H1 (cell line): Measurements from ENCODE around the gene RTP2. TPM values are rescaled to one million over a fixed set of nuclear protein-coding genes. Genes with fewer than 3 reads are reported as not detected.

Experiments
- CTCF ChIP-seq, 3 experiments: IDR thresholded peaks; 1 replicate in 2 of 3; 2 replicates in 1 of 3; pipeline versions ENCODE4 v1.5.1 to v1.6.1; 2011; ENCODE audit warnings: low read length in 3 of 3, mild to moderate bottlenecking in 3 of 3, inconsistent platforms in 2 of 3, low read depth in 1 of 3, moderate library complexity in 1 of 3; ENCODE audit not compliant: insufficient read depth in 1 of 3; ENCODE audit errors: control extremely low read depth in 1 of 3
- SIX5 ChIP-seq: IDR thresholded peaks from 2 replicates; pipeline ENCODE4 v1.6.1; 2011; ENCODE audit warnings: mild to moderate bottlenecking, low read depth, low read length
- YY1 ChIP-seq: IDR thresholded peaks from 2 replicates; pipeline ENCODE4 v1.6.1; 2011; ENCODE audit warnings: low read depth, mild to moderate bottlenecking, low read length
- polyA plus RNA-seq, 7 experiments: library from polyadenylated mRNA; depleted of rRNA in 3 of 7; stranded (reverse) in 5 of 7; unstranded in 2 of 7; fragments of >200 nt in 5 of 7; fragments of 200-250 nt in 2 of 7; gene quantifications; 1 replicate in 5 of 7; 2 replicates in 1 of 7; 4 replicates in 1 of 7; pipeline versions ENCODE4 v1.2.1 to v1.2.3, GENCODE V29; 2011 to 2013; ENCODE audit warnings: missing spikeins in 2 of 7, mixed read lengths in 2 of 7
- total RNA-seq: library from RNA; stranded (reverse); fragmentation: NEBNext Ultra II Directional; extraction: Animal tissue kit (Norgen Biotek cat#: 25700); gene quantifications from 2 replicates; pipeline ENCODE4 v1.2.1, GENCODE V29; 2021
- TF ChIP-seq, protein P1 (sequence below): IDR thresholded peaks from 2 replicates; pipeline ENCODE4 v1.6.1; 2011; ENCODE audit warnings: low read length, improper control_type of control experiment

The RTP2 gene
- total and polyA plus RNA-seq, 2 of the 8 experiments (the other 6 are each of a cell fraction or from before 2014, with no cell fraction given), result not detected

GRCh38 chr3:187738331-187739093 is 36.2 kb upstream of the RTP2 start (continued):
- TF ChIP-seq CTCF (IDR thresholded peaks at IDR 0.05; ENCODE audit: control extremely low read depth in 1 of 3, insufficient read depth in 1 of 3, low read depth in 1 of 3, low read length in 3 of 3) (peak; percentile 62 to 84 (median 72)), SIX5 (no peak), YY1 (0 out of 2 replicates have a peak, but pooled peaks have one; percentile 23)
- TF ChIP-seq, protein P1, sequence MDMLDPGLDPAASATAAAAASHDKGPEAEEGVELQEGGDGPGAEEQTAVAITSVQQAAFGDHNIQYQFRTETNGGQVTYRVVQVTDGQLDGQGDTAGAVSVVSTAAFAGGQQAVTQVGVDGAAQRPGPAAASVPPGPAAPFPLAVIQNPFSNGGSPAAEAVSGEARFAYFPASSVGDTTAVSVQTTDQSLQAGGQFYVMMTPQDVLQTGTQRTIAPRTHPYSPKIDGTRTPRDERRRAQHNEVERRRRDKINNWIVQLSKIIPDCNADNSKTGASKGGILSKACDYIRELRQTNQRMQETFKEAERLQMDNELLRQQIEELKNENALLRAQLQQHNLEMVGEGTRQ, result 0 out of 2 replicates have a peak, but pooled peaks have one; percentile 4
- TF ChIP-seq, all 59 proteins: peak for 14
